OCI-M1 (cell line): Measurements from ENCODE around the gene C1orf35.

Experiments used
- DNase-seq: peaks from one replicate; lab custom pipeline; 2025; lab: John Stamatoyannopoulos, UW

The C1orf35 gene

DNA sequence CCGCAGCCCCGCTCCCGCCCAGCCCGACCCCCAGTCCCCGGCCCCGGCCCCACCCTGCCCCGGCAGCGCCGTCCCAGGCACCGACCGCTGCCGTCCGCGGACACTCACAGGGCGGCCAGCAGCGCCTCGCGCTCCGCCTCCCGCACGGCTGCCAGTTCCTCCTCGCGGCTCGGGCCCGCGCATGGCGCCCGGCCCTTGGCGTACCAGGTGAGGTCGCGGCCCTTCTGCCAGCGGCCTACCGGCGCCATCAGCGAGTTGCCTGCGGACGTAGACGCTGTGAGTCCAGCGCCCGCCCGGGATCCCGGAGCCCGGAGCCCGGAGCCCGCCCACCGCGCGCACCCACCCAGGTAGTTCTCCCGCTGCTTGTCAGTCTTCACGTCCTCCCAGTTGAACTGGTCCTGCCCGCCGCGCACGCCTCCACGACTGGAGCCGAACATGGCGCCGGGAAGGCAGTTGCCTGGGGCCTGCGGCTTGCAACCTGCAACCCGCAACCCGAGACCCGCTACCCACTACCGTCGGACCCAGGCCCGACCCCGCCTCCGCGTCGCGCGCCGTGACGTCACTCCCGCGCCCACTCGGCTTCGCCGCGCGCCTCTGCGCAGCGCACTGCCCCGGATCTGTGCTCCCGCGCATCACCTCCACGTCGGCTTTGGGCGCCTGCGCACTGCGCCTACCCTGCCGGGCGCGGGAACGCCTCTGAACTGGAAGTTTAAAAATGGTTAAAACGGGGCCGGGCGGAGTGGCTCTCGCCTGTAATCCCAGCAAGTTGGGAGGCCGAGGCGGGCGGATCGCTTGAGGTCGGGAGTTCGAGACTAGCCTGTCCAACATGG, at the start of gene C1orf35:
C1orf35 (minus strand) TSS at position 535 of the 830 bp plus-strand sequence; CDS start at position 437, 98 bp downstream.
- peak; percentile 98 for DNase-seq

GRCh38 chr1:228152918-228153258, 49.8 kb upstream of the C1orf35 start:
- DNase-seq: no peak

- DNase-seq: no peak
These were observed 49.2 kb upstream of the C1orf35 start for GRCh38 chr1:228152097-228152917.

DNA sequence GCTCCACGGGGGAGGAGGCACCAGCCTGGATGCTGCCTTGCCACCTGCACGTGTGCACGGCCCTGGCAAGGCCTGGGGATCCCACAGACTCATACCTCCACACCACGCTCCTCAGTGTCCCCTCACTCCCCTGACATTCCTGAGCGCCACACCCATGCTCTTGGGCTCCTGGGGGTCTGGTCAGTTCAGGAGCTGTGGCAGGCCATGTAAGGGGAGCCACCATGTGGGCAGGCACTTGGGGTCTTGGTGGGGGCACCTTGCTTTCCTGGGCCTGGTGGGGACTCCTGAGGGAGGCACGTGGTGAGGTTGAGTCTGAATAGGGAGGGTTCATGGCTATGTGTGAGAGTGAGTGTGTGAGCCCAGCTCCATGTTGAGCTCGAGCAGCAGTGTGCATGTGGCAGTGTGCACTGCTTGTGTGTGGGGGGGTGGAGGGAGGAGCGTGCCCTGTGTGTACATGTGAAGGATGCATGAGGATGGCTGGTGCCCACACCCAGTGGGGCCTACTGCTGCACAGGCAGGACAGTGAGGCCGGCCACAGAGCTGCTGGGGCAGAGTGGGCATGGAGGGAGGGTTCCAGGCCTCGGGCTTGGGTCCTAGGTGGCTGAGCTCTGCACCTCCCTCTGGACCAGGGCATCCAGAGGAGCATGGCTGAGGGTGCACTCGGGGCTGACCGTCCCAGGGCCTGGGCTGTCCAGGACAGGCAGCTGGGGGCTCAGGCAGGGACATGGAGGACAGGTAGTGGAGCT, 48.2 kb upstream of the C1orf35 start:
- no peak for DNase-seq

DNA sequence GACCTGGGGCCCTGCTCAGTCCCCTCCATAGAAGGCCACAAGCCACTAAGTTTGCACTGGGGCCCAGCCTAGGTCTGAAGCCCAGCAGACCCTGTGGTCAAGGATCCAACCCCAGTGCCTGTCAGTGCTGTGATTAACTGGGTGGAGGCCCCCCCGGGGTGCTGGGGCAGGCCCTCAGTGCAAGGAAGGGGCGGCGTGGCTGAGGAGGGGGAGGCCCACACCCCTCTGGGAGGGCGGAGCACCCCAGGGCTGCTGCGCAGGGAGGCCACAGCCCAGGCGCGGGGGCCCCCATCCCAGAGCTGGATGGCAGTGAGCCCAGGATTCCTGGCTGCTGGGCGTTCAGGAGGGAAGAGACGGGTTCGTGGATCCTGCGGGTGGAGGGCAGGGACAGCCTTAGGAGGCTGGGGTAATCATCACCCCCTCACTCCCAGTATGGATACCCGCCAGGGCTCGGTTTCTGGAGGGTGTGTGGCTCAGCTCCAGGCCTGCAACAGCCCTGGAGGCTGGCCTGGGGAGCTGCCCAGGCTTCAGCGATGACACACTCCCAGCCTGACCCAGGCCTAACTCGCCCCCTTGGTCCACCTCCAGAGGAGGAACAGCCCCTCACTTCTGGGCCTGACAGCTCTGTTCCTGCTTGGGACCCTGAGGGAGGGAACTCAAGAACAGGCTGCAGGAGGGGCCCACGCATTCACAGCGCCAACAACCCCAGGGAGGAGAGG, 47.5 kb upstream of the C1orf35 start:
- no peak for DNase-seq

DNA sequence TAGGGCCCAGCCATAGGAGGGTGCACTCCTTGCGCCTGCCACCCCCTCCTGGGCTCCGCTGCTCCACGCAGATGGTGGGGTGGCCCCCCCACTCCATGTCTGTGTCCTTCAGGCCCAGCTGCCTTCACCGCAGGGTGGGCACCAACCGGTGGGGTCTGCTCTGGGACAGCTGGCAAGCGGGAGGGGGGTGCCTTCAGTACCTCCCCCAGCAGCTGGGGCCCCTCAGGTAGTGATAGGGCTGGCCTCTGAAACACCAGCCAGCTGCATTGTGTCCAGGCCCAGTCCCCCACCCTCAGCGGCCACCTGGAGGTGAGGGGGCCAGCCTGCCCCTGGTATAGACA, 47.0 kb upstream of the C1orf35 start:
- DNase-seq: no peak

DNA sequence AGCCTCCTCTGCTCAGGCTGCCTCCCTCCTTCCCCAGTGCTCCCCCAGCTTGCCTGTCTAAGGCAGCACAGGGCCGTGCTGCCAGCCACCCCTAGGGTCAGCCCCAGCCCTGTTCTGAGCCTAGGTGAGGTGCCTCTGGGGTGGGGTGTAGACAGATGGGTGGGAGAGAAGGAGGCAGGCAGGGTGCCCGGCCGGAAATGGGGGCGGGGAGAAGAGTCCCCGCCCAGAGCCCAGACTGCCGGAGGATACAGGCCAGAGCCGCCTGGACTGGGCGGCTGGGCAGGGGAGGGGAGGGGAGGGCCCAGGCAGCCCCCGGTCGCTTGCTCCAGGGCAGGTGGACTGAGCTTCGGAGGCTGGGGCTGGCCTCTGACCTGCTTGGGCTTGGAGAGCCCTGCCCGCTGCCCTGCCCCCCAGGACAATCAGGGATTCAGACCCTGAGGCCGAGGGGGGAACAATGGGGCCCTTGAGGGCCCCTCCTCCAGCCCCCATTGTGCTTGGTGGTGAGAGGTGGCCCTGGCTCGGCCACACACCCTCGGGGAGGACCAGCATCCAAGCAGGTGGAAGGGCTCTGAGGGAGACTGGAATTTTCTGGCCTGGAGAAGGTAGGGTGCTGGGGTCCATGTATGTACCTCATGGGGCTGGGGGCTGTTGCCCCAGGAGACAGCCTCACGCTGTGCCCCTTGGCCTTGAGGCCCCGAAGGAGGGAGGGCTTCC, 46.4 kb upstream of the C1orf35 start, which contains the start of gene GJC2:
GJC2 (plus strand) TSS at position 525 of the 714 bp plus-strand sequence. CDS start 7,829 bp downstream, outside the sequence.
- DNase-seq: no peak

- no peak for DNase-seq
These were observed 45.8 kb upstream of the C1orf35 start for GRCh38 chr1:228148935-228149405.

- no peak for DNase-seq
These were observed 45.2 kb upstream of the C1orf35 start for GRCh38 chr1:228148196-228148861.

DNA sequence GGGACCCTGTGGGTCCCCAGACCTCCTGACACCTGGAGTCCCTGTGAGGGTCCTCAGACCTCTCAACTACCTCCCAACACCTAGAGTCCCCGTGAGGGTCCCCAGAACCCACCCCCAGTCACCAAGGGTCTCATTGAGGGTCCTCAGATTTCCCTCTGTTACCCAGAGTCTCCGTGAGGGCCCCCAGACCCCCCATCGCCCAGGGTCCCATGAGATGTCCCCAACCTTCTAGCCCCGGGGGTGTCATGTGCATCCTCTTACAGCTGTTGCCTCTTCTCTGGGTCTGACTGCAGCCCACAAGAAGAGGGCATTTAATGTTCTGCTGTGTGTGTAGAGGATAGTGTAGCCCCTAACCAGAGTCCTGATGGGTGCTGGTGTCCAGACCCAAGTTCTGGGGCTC, 44.6 kb upstream of the C1orf35 start:
- DNase-seq: no peak

GRCh38 chr1:228147151-228147693, 44.1 kb upstream of the C1orf35 start:
- DNase-seq: no peak

- DNase-seq: no peak
These were observed 43.5 kb upstream of the C1orf35 start for GRCh38 chr1:228146417-228147150.

- DNase-seq: no peak
These were observed 42.6 kb upstream of the C1orf35 start for GRCh38 chr1:228145463-228146416.

GRCh38 chr1:228144993-228145343, 41.8 kb upstream of the C1orf35 start:
- DNase-seq: no peak

GRCh38 chr1:228144193-228144992, 41.3 kb upstream of the C1orf35 start:
- no peak for DNase-seq

DNA sequence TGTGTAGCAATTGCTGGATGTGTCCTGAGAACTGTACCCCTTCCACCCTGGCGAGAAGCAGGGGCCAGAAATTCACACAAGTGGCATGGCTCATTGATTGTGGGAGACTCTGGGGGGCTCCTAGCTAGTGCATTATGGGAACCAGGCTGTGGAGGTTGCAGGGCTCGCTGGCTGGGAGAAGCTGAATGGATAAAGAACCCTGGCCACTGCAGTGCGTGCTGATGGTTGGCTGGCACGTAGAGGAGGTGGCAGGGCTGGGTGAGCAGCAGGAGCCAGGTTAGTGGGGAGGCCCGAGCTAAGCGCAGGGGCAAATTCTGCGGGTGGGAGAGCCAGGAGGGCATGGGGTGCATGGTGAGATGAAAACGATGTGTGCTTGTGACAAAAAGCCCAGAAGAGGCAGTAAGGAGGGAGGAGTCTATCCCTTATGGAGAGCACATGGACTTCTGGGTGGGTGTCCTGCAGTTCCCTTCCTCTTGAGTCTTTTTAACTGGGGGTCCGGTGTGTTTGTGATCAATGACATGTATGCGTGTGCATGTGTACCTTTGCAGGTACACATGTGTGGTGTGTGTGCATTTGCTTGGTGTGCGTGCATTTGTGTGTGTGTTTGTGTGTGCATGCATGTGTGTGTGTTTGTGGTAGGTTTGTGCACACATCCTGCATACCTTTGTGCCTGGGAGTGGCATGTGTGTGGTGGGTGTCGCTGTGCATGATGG, 40.5 kb upstream of the C1orf35 start:
- no peak for DNase-seq

- DNase-seq: no peak
These were observed 39.6 kb upstream of the C1orf35 start for GRCh38 chr1:228142701-228143136.
